Ovary (tissue), 10 donors: Measurements from ENCODE around the gene CD72. TPM values are rescaled to one million over a fixed set of nuclear protein-coding genes. Genes with fewer than 3 reads are reported as not detected.

Source experiments
- DNase-seq, 5 donors: peaks; one replicate each; pipeline ENCODE4 v3.0.0-alpha.2; 2019 to 2020
- H3K27ac ChIP-seq, 2 donors: fragments of 200-600 bp; one replicate each; pipeline versions ENCODE4 v1.5.1 to v1.8.0; 2019 to 2022
- H3K27me3 ChIP-seq: fragments of 200-600 bp; one replicate; pipeline ENCODE4 v1.8.0; 2022
- H3K36me3 ChIP-seq: fragments of 200-600 bp; sonication (generic); one replicate; pipeline ENCODE4 v1.5.1; 2019
- H3K4me1 ChIP-seq: one replicate; pipeline ENCODE4 v1.8.1; 2013; ENCODE audit warnings: mild to moderate bottlenecking, moderate library complexity; ENCODE audit not compliant: insufficient read depth
- H3K4me3 ChIP-seq: fragments of 200-600 bp; sonication (generic); one replicate; pipeline ENCODE4 v1.5.1; 2017
- H3K9me3 ChIP-seq, 2 donors: fragments of 200-600 bp in 1 of 2; sonication (generic) in 1 of 2; one replicate each; pipeline versions ENCODE4 v1.5.1 to v1.8.1; 2013 to 2019; ENCODE audit warnings: mild to moderate bottlenecking in 1 of 2, moderate library complexity in 1 of 2
- EP300 ChIP-seq: sonication (generic); formaldehyde crosslinking; IDR thresholded peaks from one replicate; pipeline ENCODE4 v1.6.1; 2017; ENCODE audit warnings: antibody characterized with exemption
- POLR2A ChIP-seq: fragments of 450-650 bp; IDR thresholded peaks from one replicate; pipeline ENCODE4 v1.6.1; 2017; ENCODE audit warnings: antibody characterized with exemption, mild to moderate bottlenecking, moderate library complexity
- WGBS, 3 donors: extraction: QIAGEN DNeasy Blood & Tissue Kit in 1 of 3; methylation state at CpG; one replicate each; pipeline versions ENCODE4 v1.1.5 to v1.1.7; 2013 to 2017; 5-methylcytosine and 5-hydroxymethylcytosine counted together
- intact Hi-C, 4 donors: fragments of 100-400 bp; cut with DNase I; formaldehyde crosslinking; loops; one replicate each; pipeline versions ENCODE4 v1.11.0 to v1.15.1; 2022 to 2023
- long read RNA-seq, 3 donors: library from polyadenylated mRNA in 2 of 3; unstranded in 2 of 3; transcript quantifications; one replicate each; pipeline ENCODE4 v2.0.0 and lab custom pipeline, GENCODE V29; 2021 to 2026
- polyA plus RNA-seq, 2 donors: library from polyadenylated mRNA; stranded (reverse); fragments of 200-250 nt in 1 of 2; fragments of 350-450 nt in 1 of 2; fragmentation: Illumina TruSeq in 1 of 2; extraction: RNeasy Lipid Tissue Mini Kit (QIAGEN cat#74804) in 1 of 2; gene quantifications; one replicate each; pipeline ENCODE4 v1.2.3, GENCODE V29; 2013 to 2014
- total RNA-seq, 7 donors: library from RNA; depleted of rRNA in 2 of 7; stranded (reverse); fragments of >200 nt in 2 of 7; fragmentation: NEBNext Ultra II Directional in 3 of 7; extraction: Animal tissue kit (Norgen Biotek cat#: 25700) in 3 of 7; gene quantifications; one replicate each; pipeline versions ENCODE4 v1.1.0 to v1.2.4, GENCODE V29; 2016 to 2023
- TF ChIP-seq, protein P1 (sequence below), 3 donors: fragments of 450-650 bp in 2 of 3; fragments of 200-600 bp in 1 of 3; IDR thresholded peaks; one replicate each; pipeline versions ENCODE4 v1.5.1 to v1.8.0; 2016 to 2022; ENCODE audit warnings: antibody characterized with exemption in 3 of 3, mild to moderate bottlenecking in 1 of 3
- donor health status: DM: no; HTN: no; CAD: no; lungs with moderate emphysema.
- donor health status: DM: no; HTN: no; CAD: no.
- donor health status: Bipolar disorder and iron deficiency.
- donor health status: DM: yes; HTN: yes; CAD: no.
- donor health status: DM: no; HTN: no; CAD: no.
- donor health status: DM: yes; HTN: yes; CAD: no.

CD72 gene, protein sequence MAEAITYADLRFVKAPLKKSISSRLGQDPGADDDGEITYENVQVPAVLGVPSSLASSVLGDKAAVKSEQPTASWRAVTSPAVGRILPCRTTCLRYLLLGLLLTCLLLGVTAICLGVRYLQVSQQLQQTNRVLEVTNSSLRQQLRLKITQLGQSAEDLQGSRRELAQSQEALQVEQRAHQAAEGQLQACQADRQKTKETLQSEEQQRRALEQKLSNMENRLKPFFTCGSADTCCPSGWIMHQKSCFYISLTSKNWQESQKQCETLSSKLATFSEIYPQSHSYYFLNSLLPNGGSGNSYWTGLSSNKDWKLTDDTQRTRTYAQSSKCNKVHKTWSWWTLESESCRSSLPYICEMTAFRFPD
- 1 to 10 TPM in 5 of 7 donors, under 1 TPM in 2; 0.28 to 4.1 (median 1.2) TPM for total RNA-seq
- polyA plus RNA-seq = 1 to 10 TPM in 1 of 2 donors, under 1 TPM in 1; 0.98 to 3.8 TPM
- long read RNA-seq, donor 1 = 0 reads
- long read RNA-seq, donor 2, partial matches to known transcripts = 56 of 56 reads
- long read RNA-seq, donor 2, other reads (novel, unspliced or antisense) = 0 of 56 reads
- long read RNA-seq, donor 3, partial matches to known transcripts = 0 of 5 reads
- long read RNA-seq, donor 3, other reads (novel, unspliced or antisense) = 5 of 5 reads

DNA sequence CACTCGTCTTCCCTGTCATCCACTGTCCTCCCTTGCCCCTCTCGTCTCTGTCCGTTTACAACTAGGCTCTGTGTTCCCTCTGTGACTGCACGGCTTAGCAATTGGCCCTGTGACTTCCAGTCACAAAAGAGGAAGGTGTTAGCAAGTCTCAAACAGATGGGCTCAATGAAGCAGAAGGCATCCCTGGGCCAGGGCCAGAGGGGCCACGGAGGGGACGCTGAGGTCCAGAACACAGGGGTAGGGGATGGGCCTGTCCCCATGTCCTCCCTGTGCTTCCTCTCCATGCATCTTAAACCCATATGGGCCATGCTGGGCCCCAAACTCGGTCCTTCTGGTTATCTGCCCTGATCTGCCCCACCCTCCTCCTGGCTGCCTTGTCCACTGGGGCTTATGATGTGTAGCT lies at the start of gene CD72:
Gene CD72 (minus strand): TSS at position 89 of the 403 bp plus-strand sequence. CDS start 110 bp downstream, outside the sequence.
- H3K4me3 ChIP-seq = peak within 1 kb of the TSS; percentile 29
- DNase-seq = no peak
- WGBS, 3 donors = 68 to 80% (median 71%) methylated on average over 7 of the region's 7 CpGs
- H3K9me3 ChIP-seq = no peaks in the 10 kb centered on the region
- no peak within 1 kb of the TSS for H3K27ac ChIP-seq
- no peak for TF ChIP-seq EP300
- TF ChIP-seq, protein P1, sequence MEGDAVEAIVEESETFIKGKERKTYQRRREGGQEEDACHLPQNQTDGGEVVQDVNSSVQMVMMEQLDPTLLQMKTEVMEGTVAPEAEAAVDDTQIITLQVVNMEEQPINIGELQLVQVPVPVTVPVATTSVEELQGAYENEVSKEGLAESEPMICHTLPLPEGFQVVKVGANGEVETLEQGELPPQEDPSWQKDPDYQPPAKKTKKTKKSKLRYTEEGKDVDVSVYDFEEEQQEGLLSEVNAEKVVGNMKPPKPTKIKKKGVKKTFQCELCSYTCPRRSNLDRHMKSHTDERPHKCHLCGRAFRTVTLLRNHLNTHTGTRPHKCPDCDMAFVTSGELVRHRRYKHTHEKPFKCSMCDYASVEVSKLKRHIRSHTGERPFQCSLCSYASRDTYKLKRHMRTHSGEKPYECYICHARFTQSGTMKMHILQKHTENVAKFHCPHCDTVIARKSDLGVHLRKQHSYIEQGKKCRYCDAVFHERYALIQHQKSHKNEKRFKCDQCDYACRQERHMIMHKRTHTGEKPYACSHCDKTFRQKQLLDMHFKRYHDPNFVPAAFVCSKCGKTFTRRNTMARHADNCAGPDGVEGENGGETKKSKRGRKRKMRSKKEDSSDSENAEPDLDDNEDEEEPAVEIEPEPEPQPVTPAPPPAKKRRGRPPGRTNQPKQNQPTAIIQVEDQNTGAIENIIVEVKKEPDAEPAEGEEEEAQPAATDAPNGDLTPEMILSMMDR (IDR thresholded peaks at IDR 0.05) = no peak
- TF ChIP-seq POLR2A = no peak
- no peaks in the 10 kb centered on the region for H3K4me1 ChIP-seq
- no peaks in the 10 kb centered on the region for H3K36me3 ChIP-seq
- no peaks in the 10 kb centered on the region for H3K27me3 ChIP-seq
- intact Hi-C loops = no loop called here

DNA sequence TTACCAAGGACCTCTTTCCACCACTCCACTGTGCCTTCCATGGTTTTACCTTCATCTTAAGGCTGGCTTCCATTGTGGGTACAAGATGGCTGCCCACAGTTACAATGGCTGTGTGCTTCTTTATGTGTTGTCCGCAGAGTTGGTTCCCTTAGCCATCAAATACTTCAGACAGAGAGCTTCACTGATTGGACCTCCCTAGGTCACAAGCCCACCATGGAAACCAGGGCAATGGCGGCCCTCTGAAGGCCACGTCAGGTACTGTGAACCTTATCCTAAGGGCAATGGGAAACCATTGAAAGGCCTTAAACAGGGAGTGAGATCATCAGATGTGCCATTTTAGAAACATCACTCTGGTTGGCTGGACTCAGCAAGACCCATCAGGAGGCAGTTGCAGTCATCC lies 49.7 kb upstream of the CD72 start:
- TF ChIP-seq EP300 (no peak), POLR2A (no peak)
- TF ChIP-seq, protein P1 (IDR thresholded peaks at IDR 0.05) = no peak

DNA sequence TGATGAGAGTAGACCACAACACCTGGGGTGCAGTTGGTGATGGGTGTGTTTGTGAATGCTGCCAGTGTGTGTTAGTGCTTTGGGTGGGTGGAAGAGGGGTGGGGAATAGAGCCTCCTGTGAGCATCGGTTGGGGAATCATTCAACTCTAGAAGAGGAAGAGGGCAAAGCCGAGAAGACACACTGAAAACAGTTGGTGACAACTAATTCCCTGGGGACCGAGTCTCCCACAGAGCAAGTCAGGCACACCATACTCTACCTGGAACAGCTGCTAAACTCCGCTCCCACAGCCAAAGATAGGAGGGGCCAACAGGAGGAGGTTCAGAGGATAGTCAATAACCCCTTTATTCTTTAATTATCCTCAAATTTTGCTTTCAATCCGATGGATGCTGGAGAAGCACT lies 48.3 kb upstream of the CD72 start:
- WGBS, 3 donors = 83 to 88% (median 85%) methylated on average over 5 of the region's 5 CpGs
- H3K27me3 ChIP-seq = no peaks in the 10 kb centered on the region

More for the DNA sequence above, 49.7 kb upstream of the CD72 start:
- DNase-seq = no peak
- no peaks in the 10 kb centered on the region for H3K27me3 ChIP-seq
- H3K9me3 ChIP-seq = no peaks in the 10 kb centered on the region
- intact Hi-C loops = no loop called here
- no peak overlapping the region for H3K27ac ChIP-seq
- no peaks in the 10 kb centered on the region for H3K4me1 ChIP-seq
- no peak overlapping the region for H3K4me3 ChIP-seq
- H3K36me3 ChIP-seq = no peaks in the 10 kb centered on the region
- WGBS, 3 donors = 94 to 96% (median 95%) methylated on average over 3 of the region's 3 CpGs

DNA sequence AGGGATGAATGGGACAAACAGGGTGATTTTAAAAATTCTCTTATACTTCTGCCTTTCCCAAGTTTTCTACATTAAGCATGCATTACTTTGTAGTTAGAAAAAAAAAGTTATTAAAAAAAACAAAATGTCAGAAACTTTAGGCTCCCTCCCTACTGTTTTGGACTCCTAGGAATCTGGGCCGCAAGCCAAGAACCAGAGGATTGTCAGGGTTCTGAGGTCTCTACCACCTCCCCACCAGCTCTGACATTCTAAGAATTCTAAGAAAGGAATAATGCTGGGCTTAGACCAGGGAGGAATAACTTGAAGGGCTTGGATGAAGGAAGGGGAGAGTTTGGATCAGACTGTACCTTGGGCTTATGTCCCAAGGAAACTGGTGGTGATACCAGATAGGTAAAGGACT lies 47.8 kb upstream of the CD72 start:
- DNase-seq = no peak
- Histone ChIP-seq H3K27ac (no peak overlapping the region), H3K9me3 (no peaks in the 10 kb centered on the region), H3K36me3 (no peaks in the 10 kb centered on the region), H3K4me1 (no peaks in the 10 kb centered on the region), H3K27me3 (no peaks in the 10 kb centered on the region), H3K4me3 (no peak overlapping the region)
- 19 to 30% (median 26%) methylated on average over 1 of the region's 1 CpG for WGBS, 3 donors
- intact Hi-C loops = no loop called here
- no peak for TF ChIP-seq EP300
- TF ChIP-seq POLR2A = no peak
- TF ChIP-seq, protein P1 (IDR thresholded peaks at IDR 0.05) = no peak

More for the DNA sequence above, 48.3 kb upstream of the CD72 start:
- intact Hi-C loops = no loop called here
- TF ChIP-seq, protein P1 (IDR thresholded peaks at IDR 0.05) = no peak
- TF ChIP-seq EP300 (no peak), POLR2A (no peak)
- no peak overlapping the region for H3K27ac ChIP-seq
- no peaks in the 10 kb centered on the region for H3K4me1 ChIP-seq
- no peaks in the 10 kb centered on the region for H3K36me3 ChIP-seq
- no peaks in the 10 kb centered on the region for H3K9me3 ChIP-seq
- no peak overlapping the region for H3K4me3 ChIP-seq
- no peak for DNase-seq
